ENCODE data around the gene NPHP4. TPM values are rescaled to one million over a fixed set of nuclear protein-coding genes. Genes with fewer than 3 reads are reported as not detected.

The NPHP4 gene
- total and polyA plus RNA-seq, 2 donors (not counting 3 experiments of a cell fraction or from before 2014, with no cell fraction given), result 4.4 to 11.7 TPM

DNA sequence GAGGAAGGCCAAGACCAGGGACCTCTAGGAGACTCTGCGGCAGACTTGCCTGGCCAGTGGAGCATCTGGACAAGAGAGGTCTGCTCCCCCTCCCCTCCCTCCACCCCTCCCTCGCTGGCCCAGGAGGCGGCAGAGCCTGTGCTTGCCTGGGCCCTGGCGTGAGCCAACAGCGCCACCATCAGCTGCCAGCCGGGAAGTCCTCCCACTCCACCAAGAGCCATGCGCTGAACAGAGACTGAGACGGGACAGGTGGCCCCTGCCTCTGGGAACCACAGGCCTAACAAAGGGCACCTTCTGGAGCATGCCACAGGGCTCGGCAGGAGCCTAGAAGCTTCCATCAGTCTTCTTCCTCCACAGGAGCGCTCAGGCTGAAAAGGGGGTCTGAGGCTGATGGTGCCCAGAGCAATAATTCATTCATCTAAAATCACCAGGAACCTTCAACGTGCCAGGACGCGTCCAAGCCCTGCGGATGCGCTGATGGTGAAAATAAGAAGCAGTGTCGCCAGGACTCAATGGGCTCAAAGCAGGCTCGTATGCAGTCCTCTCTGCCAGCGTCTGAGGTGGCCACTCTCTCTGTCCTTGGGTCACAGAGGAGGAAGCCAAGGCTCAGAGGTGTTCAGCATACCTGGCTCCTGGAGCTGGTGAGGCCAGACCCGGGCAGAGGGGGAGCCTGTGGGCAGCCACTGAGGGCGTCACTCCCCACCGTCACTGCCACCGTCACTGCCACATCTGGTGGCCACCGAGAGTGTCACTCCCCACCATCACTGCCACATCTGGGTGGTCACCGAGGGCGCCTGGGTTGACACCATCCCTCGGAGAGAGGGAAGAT, 161.2 kb downstream of the NPHP4 start:
- Histone ChIP-seq H3K4me1 (ENCODE audit: control insufficient read depth, extremely low read depth, insufficient read depth, low read length) (no peaks in the 10 kb centered on the region), H3K4me3 (replicated peaks in 1 of 3; ENCODE audit: insufficient read depth in 1 of 3, low read depth in 1 of 3, low read length in 3 of 3) (no peak overlapping the region), H3K9me3 (replicated peaks; ENCODE audit: control insufficient read depth, insufficient read depth, low read length) (no peaks in the 10 kb centered on the region), H3K27ac (ENCODE audit: insufficient read depth, low read depth, low read length) (no peak overlapping the region), H3K9me1 (replicated peaks; ENCODE audit: control insufficient read depth, extremely low read depth, insufficient read depth, low read length) (no peaks in the 10 kb centered on the region), H3K27me3 (ENCODE audit: control insufficient read depth in 2 of 2, insufficient read depth in 2 of 2, low read length in 2 of 2) (no peaks in the 10 kb centered on the region), H4K20me1 (replicated peaks; ENCODE audit: control insufficient read depth, extremely low read depth, insufficient read depth, low read length) (no peaks in the 10 kb centered on the region), H3K36me3 (ENCODE audit: control insufficient read depth in 2 of 2, extremely low read depth in 1 of 2, insufficient read depth in 2 of 2, low read length in 2 of 2) (no peaks in the 10 kb centered on the region), H3K79me2 (ENCODE audit: control insufficient read depth, insufficient read depth, low read length) (no peaks in the 10 kb centered on the region), H2AFZ (ENCODE audit: low read depth, low read length) (no peak overlapping the region), H3K9ac (replicated peaks; ENCODE audit: extremely low read depth, insufficient read depth, low read length) (no peak overlapping the region), H3K4me2 (ENCODE audit: insufficient read depth, low read length) (no peak overlapping the region)
- ChIA-PET CTCF (no interaction called here), POLR2A (no interaction called here)
- intact Hi-C loops (cut with micrococcal nuclease) (no loop called here), dilution Hi-C loops (cut with MboI; ENCODE audit: extremely low pct_ligation_motif_present, low sequenced_read_pairs) (no loop called here)
- DNase-seq (ENCODE audit: low read depth, low spot score) (no peak), FAIRE-seq (no peak)
- no peak for TF ChIP-seq POLR2A (IDR thresholded peaks at IDR 0.05; ENCODE audit: low read depth, low read length)
- no peak for TF ChIP-seq MYC (IDR thresholded peaks at IDR 0.05; ENCODE audit: low read depth, low read length)
- TF ChIP-seq JUN (IDR thresholded peaks at IDR 0.05; ENCODE audit: borderline replicate concordance, insufficient read depth, insufficient read length, low read depth), result no peak
- no peak for TF ChIP-seq GATA2 (IDR thresholded peaks at IDR 0.05; ENCODE audit: insufficient read depth, insufficient read length, low read depth, low read length)
- TF ChIP-seq, protein P1, sequence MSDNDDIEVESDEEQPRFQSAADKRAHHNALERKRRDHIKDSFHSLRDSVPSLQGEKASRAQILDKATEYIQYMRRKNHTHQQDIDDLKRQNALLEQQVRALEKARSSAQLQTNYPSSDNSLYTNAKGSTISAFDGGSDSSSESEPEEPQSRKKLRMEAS (IDR thresholded peaks at IDR 0.05; ENCODE audit: insufficient read depth, insufficient read length), result no peak
- no peak for TF ChIP-seq FOS (IDR thresholded peaks at IDR 0.05; ENCODE audit: borderline replicate concordance, insufficient read depth, low read length)
- no peak for TF ChIP-seq POLR2AphosphoS5 (IDR thresholded peaks at IDR 0.05; ENCODE audit: insufficient read depth, low read depth, low read length)
- TF ChIP-seq, protein P2, sequence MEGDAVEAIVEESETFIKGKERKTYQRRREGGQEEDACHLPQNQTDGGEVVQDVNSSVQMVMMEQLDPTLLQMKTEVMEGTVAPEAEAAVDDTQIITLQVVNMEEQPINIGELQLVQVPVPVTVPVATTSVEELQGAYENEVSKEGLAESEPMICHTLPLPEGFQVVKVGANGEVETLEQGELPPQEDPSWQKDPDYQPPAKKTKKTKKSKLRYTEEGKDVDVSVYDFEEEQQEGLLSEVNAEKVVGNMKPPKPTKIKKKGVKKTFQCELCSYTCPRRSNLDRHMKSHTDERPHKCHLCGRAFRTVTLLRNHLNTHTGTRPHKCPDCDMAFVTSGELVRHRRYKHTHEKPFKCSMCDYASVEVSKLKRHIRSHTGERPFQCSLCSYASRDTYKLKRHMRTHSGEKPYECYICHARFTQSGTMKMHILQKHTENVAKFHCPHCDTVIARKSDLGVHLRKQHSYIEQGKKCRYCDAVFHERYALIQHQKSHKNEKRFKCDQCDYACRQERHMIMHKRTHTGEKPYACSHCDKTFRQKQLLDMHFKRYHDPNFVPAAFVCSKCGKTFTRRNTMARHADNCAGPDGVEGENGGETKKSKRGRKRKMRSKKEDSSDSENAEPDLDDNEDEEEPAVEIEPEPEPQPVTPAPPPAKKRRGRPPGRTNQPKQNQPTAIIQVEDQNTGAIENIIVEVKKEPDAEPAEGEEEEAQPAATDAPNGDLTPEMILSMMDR (IDR thresholded peaks at IDR 0.05; ENCODE audit: extremely low read depth in 1 of 2, insufficient read depth in 1 of 2, low read depth in 1 of 2, low read length in 2 of 2), result no peak
- no TSS peak for BruUV-seq (replicated peaks)

Measured in endothelial cell of umbilical vein (primary cell).